Stimulated activated CD4-positive, alpha-beta T cell treated with anti-CD3 and anti-CD28 coated beads, Interleukin-15, amount 100 ng/mL, for 24 hours (primary cell): Measurements from ENCODE around the gene THSD7B.
"Not testable (repeated sequence)": the region's sequence is repeated elsewhere in the genome, so short reads cannot be mapped to it uniquely, and the experiment has no call there.

Experiments
- DNase-seq: peaks from one replicate; pipeline ENCODE4 v3.0.0-alpha.2; 2020

Gene THSD7B

DNA sequence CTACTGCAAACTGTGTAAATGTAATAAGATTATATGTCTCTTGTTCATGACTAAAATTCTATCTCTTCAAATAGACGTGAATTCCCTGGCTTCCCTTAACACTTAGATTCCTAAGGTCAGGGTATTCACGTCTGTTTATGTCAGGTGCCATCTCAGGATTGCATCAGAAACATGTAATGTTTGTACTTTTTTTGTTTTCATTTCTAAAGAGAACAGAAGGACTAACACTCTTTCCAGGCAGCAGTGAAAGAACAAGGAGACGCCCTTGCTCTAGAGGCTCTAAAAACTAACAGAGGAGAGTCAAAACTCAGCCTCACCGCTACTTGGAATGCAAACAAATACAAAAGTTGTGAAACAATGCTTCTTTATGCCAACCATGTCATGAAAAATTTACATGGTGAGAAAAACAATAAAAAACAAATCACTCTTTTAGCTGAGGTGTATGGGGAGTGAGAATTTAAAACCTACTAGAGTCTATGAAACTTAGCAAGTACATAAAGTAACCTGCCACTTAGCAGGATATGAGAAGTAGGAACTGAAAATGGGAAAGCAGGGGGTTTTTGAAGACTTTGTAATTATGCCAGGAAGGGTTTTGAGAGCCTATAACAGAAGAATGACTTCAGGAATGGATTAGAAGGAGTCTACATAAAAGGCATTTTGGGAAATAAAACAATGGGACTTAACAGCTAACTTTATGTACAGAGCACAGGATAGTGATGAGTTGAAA lies 522.7 kb downstream of the THSD7B start:
- no peak for DNase-seq

DNA sequence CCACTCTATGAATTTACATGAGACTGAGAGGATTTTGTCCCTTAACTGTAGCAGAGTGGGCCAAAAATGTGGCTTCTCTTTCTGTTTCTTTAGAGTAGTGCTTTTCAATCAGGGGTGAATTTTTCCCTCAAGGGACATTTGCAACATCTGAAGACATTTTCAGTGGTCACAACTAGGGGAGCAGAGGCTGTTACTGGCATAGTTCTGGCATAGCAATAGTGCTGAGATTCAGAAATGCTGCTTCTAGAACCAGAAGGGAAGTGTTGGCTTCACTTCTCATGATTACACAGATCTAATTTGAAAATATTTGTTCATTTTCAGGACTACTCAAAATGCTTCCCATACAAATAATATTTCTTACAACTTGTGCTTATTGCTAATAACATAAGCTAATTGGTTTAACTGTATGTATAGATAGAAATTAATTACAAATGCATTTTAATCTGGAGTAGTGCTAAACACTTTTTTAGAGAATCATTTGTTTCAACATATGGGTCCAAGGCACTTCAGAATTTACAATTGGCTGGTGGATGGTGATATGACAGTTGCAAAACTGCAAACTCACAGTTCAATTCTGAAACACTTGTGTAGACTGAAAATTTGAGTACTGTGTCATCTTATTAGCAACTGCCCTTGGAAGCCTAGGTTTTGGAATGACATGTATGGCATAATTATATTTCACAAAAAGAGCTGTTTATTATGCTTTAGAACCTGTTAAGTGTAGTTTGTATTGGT lies 526.7 kb downstream of the THSD7B start:
- DNase-seq: no peak

DNA sequence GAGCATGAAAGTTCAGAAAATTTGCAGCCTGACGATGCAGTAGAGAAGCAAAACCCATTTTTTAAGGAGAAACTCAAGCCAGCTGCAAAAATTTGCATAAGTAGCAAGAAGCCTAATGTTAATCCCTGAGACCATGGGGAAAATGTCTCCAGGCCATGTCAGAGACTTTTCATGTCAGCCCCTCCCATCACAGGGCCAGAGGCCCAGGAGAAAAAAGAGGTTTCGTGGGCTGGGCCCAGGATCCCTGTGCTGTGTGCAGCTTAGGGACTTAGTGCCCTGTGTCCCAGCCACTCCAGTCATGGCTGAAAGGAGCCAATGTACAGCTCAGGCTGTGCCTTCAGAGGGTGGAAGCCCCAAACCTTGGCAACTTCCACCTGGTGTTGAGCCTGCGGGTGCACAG lies 533.0 kb downstream of the THSD7B start:
- no peak for DNase-seq

DNA sequence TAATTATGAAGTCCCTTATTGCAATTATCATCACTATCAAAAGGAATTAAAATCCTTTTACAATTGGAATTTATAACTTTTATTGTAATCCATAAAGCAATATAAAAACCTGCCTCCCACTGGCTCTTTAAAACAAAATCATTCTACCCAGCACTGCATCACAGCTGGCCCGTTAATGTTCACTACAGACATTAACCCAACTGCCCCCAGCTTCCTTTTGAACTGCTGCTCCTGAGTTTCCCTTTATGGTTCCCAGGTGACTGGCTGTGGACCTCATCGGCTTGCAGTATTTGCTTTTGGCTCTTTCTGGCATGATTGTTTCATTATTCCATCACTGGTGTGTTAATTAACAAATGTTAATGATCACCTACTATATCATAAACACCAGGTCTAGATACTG lies 535.6 kb downstream of the THSD7B start:
- no peak for DNase-seq

- DNase-seq: no peak
Observed at GRCh38 chr2:137302957-137303356, 537.6 kb downstream of the THSD7B start.

DNA sequence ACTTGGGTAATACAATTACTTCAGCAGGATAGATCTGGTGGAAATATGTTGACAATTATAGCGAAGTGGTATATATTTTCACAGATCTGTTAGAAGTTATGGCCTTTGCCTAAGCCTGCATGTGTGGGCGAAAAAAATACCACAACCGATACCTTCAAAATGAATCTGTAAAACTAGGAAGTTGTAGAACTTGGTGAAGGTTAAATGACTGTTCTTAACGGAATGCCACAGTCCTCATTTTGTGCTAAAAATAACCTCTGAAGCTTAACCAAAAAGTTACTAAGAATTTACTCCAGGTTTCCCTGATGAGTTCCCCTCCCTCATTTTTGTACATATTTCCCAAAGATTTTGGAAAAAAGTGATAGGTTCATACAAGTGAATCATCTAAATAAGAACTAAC lies 550.7 kb downstream of the THSD7B start:
- DNase-seq: no peak

GRCh38 chr2:137321566-137321965 lies 556.2 kb downstream of the THSD7B start:
- DNase-seq: no peak

- not testable (repeated sequence) for DNase-seq
Observed at GRCh38 chr2:137331562-137331961, 566.2 kb downstream of the THSD7B start.

- DNase-seq: no peak
Observed at GRCh38 chr2:137333386-137334165, 568.2 kb downstream of the THSD7B start.

GRCh38 chr2:137336067-137336466 lies 570.7 kb downstream of the THSD7B start:
- no peak for DNase-seq

- DNase-seq: no peak
Observed at GRCh38 chr2:137339051-137339450, 573.7 kb downstream of the THSD7B start.

GRCh38 chr2:137345994-137346393 lies 580.6 kb downstream of the THSD7B start:
- no peak for DNase-seq

- no peak for DNase-seq
Observed at GRCh38 chr2:137348301-137348700, 583.0 kb downstream of the THSD7B start.

- DNase-seq: no peak
Observed at GRCh38 chr2:137357634-137358033, 592.3 kb downstream of the THSD7B start.

DNA sequence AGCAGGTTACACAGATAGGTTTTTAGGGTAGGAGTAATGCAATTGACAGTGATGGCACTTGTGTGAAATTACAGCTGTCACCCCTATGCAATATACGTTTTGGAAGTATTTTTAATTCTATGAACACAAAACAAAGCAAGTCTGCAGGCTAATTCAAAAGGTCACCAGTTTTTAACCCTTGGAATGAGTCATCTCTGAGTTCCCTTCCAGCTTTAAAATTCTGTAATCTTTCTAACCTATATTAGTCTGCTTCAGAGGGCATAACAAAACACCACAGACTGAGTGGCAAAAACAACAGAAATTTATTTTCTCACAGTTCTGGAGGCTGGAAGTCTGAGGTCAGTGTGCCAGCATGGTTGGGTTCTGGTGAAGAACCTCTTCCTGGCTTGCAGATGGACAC lies 602.0 kb downstream of the THSD7B start:
- DNase-seq: no peak

- DNase-seq: no peak
Observed at GRCh38 chr2:137369106-137369505, 603.8 kb downstream of the THSD7B start.

- no peak for DNase-seq
Observed at GRCh38 chr2:137379186-137379585, 613.8 kb downstream of the THSD7B start.

DNA sequence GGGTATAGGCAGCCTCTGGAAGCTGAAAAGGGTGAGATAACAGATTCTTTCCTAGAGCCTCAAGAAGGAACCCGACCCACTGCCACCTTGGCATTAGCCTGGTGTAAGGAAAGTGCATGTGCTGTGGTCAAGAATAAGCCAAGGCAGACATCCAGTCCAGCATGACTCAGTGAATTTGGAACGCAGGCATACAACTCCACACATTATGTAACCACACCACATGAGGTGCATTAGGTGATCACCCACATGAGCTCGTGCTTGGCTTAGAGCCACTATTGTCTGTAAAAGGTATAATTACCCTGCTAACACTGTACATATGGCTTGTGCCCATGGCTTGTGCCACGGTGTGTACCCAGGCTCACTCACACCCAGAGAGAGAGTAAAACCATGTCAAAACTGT lies 615.3 kb downstream of the THSD7B start:
- no peak for DNase-seq

- DNase-seq: no peak
Observed at GRCh38 chr2:137381731-137382130, 616.4 kb downstream of the THSD7B start.

DNA sequence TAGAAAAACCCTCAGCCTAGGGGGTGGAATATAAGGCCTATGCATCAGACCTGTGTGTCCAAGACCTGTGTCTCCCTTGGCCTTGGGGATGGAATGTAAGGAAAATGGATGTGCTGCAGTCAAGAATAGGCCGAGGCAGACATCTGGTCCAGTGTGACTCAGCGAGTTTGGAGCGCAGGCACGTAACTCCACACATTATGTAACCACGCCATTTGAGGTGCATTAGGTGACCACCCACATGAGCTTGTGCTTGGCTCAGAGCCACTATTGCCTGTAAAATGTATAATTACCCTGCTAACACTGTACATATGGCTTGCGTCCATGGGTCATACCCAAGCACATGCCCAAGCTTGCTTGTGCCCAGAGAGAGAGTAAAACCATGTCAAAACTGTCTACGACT lies 618.0 kb downstream of the THSD7B start:
- no peak for DNase-seq

DNA sequence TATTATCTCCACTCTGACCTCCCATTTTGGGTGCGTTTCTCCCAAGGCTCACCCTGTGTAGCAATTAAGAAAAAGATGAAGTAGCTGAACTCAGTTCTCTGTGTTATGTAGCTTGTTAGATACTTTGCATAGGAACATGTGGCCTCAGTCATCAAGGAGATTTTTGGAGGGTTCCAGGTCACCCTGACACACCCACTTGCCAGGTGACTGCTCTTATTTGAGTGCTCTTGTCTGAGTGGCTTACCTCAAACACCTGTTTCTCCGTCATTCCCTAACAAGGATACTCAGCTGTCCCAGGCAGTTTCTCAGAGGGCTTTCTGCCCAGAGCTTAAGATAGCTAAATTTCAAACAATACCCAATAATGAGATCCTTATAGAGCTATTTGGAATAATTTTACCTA lies 621.7 kb downstream of the THSD7B start:
- no peak for DNase-seq

- DNase-seq: no peak
Observed at GRCh38 chr2:137405496-137405895, 640.2 kb downstream of the THSD7B start.

DNA sequence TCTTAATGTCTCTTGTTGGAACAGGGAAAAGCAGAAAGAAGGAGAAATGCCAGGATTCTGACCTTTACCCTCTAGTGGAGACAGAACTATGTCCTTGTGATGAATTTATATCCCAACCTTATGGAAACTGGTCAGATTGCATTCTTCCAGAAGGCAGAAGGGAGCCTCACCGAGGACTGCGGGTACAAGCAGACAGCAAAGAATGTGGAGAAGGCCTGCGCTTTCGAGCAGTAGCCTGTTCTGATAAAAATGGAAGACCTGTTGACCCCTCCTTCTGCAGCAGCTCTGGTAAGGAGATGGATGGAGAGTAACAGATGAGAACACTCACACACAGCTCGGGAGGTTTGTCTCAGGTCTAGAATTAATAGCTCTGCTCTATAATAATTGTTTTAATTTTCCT lies 646.2 kb downstream of the THSD7B start:
- DNase-seq: no peak

DNA sequence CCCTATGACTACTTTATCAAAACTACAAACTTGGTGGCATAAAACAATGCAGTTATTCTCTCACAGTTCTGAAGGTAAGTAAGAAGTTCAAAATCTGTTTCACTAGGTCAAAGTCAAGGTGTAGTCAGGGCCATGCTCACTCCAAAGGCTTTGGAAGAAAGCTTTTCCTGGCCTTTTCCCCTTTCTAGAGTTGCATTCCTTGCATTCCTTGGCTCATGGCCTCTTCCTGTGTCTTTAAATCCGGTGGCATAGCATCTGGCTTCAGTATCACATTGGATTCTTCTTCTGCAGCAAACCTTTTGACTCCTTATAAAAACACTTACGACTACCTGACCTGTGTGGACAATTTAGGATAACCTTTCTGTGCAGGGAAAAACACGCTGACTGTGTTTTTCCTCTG lies 655.4 kb downstream of the THSD7B start:
- DNase-seq: no peak
